HS-27A (cell line): ENCODE data around the gene WFDC10B.
"Not testable (repeated sequence)": the region's sequence is repeated elsewhere in the genome, so short reads cannot be mapped to it uniquely, and the experiment has no call there.

ENCODE experiments used
- DNase-seq: peaks from one replicate; pipeline ENCODE4 v3.0.0-alpha.2; 2012; ENCODE audit warnings: low read depth, missing footprints

The WFDC10B gene

DNA sequence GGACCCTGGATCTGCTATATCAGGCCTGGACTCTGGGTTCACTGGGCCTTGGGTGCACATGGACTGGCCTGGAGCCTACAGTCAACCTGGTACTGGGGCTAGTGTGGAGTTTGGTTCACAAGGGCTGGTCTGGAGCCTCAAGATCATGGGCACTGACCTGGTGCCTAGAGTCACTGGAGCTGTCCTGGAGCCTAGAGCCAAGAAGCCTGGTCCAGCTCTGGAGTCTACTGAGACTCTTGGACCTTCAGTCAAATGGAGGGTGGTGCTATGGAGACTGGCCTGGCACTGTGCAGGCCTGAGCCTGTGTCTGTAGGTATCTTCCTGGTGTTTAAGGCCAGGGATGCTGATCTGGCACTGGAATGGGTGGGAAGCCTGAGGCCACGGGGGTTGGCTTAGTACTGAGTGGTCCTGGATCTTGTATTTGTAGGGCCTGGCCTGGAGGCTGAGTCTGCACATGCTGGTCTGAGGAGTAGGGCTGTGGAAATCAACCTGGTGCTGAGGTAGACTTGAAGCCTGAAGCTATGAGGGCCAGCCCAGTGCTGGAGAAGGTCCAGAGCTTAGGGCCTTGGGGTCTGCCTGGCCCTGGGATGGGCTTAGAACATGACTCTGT is 57.3 kb downstream of the WFDC10B start:
- DNase-seq, result no peak

DNA sequence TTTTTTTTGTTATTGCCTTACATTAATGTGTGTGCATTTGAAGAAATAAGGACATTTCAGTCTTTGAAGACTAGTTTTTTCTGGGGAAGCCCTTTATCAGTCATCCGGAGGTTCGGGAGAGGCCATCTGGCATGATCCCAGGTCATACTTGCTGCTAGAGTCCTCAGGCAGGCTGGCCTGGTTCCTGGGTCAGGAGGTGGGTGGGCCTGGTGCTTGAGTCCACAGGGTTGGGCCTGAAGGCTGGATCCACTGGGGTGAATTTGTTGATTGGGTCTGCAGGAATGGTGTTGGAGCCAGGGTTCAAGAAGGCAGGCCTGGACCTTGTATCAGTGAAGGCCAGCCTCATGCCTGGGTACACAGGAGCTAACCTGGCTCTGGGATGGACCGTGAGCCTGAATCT is 57.9 kb downstream of the WFDC10B start:
- no peak for DNase-seq

DNA sequence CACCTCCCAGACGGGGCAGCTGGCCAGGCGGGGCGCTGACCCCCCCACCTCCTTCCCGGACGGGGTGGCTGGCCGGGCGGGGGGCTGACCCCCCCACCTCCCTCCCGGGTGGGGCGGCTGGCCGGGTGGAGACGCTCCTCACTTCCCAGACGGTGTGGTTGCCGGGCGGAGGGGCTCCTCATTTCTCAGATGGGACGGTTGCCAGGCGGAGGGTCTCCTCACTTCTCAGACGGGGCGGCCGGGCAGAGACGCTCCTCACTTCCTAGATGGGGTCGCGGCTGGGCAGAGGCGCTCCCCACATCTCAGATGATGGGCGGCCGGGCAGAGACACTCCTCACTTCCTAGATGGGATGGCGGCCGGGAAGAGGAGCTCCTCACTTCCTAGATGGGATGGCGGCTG is 59.0 kb downstream of the WFDC10B start:
- DNase-seq, result not testable (repeated sequence)

DNA sequence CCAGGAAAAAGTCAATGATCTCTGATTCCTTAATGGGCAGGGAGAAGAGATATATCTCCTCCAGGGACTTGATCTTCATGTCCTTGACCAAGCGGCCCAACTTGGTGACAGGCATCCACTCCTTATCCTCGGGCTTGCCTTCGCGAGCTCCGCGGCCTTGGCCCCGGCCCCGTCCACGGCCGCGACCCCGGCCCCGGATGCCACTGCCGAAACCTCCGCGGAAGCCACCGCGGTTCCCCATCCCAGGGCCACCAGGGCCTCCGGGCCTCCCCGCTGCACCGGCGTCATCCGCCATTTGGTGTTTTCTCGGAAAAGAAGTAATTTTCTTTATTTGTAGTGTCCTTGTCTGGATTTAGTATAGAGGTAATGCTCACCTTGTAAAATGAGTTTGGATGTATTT is 63.7 kb downstream of the WFDC10B start:
- not testable (repeated sequence) for DNase-seq

DNA sequence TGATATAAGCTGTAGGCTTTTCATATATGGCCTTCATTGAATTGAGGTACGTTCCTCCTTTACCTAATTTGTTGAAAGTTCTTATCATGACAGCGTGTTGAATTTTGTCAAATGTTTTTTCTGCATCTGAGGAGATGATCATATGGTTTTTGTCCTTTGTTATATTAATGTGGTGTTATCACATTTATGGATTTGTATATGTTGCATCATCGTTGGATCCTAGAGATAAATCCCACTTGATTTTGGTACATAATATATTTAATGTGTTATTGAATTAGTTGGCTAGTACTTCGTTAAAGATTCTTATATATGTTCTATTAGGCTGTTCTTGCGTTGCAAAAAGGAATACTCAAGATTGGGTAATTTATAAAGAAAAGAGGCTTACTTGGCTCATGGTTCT is 65.1 kb downstream of the WFDC10B start:
- DNase-seq, result no peak

DNA sequence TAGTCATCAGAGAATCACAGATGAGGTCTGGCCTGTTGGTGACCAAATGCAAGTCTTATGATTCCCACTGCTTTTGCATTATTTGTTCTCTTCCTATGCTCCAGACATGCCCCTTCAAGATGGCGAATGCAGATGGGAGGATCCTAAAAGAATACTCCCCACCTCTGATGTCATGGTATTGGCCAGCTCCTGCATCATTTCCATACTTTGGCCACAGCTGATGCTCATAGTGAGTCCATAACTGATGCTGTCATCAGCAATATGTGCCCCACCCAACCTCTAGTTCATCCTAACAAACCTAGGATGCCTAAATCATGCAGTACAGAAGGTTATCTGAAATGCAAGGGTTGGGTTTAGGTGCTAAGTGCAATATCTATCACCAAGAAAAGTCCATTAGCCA is 68.3 kb downstream of the WFDC10B start:
- DNase-seq, result no peak
